ENCODE measurements around the gene SLC35C1.

SLC35C1 gene

GRCh38 chr11:45779602-45780001 is 25.3 kb upstream of the SLC35C1 start:
- no peak overlapping the region for H3K4me3 ChIP-seq
- H3K27ac ChIP-seq = no peak overlapping the region

- H3K4me3 ChIP-seq = no peak overlapping the region
Observed at GRCh38 chr11:45786272-45786671, 18.7 kb upstream of the SLC35C1 start.

GRCh38 chr11:45788887-45789286 is 16.1 kb upstream of the SLC35C1 start:
- H3K4me3 ChIP-seq = no peak overlapping the region
- H3K27ac ChIP-seq = no peak overlapping the region

More at GRCh38 chr11:45786272-45786671, 18.7 kb upstream of the SLC35C1 start:
- no peak overlapping the region for H3K27ac ChIP-seq

GRCh38 chr11:45791524-45791923 is 13.4 kb upstream of the SLC35C1 start:
- Histone ChIP-seq H3K27ac (no peak overlapping the region), H3K4me3 (no peak overlapping the region)

GRCh38 chr11:45794169-45794568 is 10.8 kb upstream of the SLC35C1 start:
- no peak overlapping the region for H3K27ac ChIP-seq
- H3K4me3 ChIP-seq = no peak overlapping the region

- Histone ChIP-seq H3K4me3 (no peak overlapping the region), H3K27ac (no peak overlapping the region)
Observed at GRCh38 chr11:45795379-45795778, 9.6 kb upstream of the SLC35C1 start.

GRCh38 chr11:45796461-45796861 is 8.5 kb upstream of the SLC35C1 start:
- H3K4me3 ChIP-seq = no peak overlapping the region
- no peak overlapping the region for H3K27ac ChIP-seq

- H3K27ac ChIP-seq = no peak overlapping the region
- no peak overlapping the region for H3K4me3 ChIP-seq
Observed at GRCh38 chr11:45798793-45799441, 6.0 kb upstream of the SLC35C1 start.

- Histone ChIP-seq H3K4me3 (no peak overlapping the region), H3K27ac (no peak overlapping the region)
Observed at GRCh38 chr11:45799562-45799961, 5.4 kb upstream of the SLC35C1 start.

GRCh38 chr11:45800261-45800660 is 4.7 kb upstream of the SLC35C1 start:
- H3K27ac ChIP-seq = no peak overlapping the region
- H3K4me3 ChIP-seq = no peak overlapping the region

GRCh38 chr11:45801723-45802315 is 3.1 kb upstream of the SLC35C1 start:
- no peak overlapping the region for H3K4me3 ChIP-seq
- H3K27ac ChIP-seq = no peak overlapping the region

GRCh38 chr11:45802531-45803317 is 2.2 kb upstream of the SLC35C1 start:
- Histone ChIP-seq H3K4me3 (no peak overlapping the region), H3K27ac (no peak overlapping the region)

- H3K4me3 ChIP-seq = peak overlapping the region; percentile 64 to 73 (median 68)
Observed at GRCh38 chr11:45803971-45804760, 783 bp upstream of the SLC35C1 start.

GRCh38 chr11:45805305-45806071 is 539 bp downstream of the SLC35C1 start:
- peak overlapping the region; percentile 64 to 73 (median 68) for H3K4me3 ChIP-seq
- peak overlapping the region in 20 of 21 experiments; percentile 82 to 94 (median 90) for H3K27ac ChIP-seq

More at GRCh38 chr11:45803971-45804760, 783 bp upstream of the SLC35C1 start:
- peak overlapping the region; percentile 57 to 94 (median 90) for H3K27ac ChIP-seq

GRCh38 chr11:45806072-45806933 is 1.4 kb downstream of the SLC35C1 start:
- peak overlapping the region in 6 of 21 experiments; percentile 84 to 94 (median 91) for H3K27ac ChIP-seq
- peak overlapping the region; percentile 64 to 73 (median 68) for H3K4me3 ChIP-seq

GRCh38 chr11:45806937-45807791 is 2.2 kb downstream of the SLC35C1 start:
- H3K4me3 ChIP-seq = no peak overlapping the region
- H3K27ac ChIP-seq = peak overlapping the region in 1 of 21 experiments; percentile 37

GRCh38 chr11:45807792-45808238 is 2.9 kb downstream of the SLC35C1 start:
- Histone ChIP-seq H3K4me3 (no peak overlapping the region), H3K27ac (peak overlapping the region in 1 of 21 experiments; percentile 0)
